Astrocyte (in vitro differentiated cells and primary cell): ENCODE data around the gene DOCK6. TPM values are rescaled to one million over a fixed set of nuclear protein-coding genes. Genes with fewer than 3 reads are reported as not detected.

ENCODE experiments used
- DNase-seq: peaks from one replicate; pipeline ENCODE4 v3.0.0-alpha.2; 2010; ENCODE audit warnings: low read depth
- FAIRE-seq: peaks from 2 replicates; lab custom pipeline; 2011; peaks lifted over from hg19 to GRCh38; lab: Jason Lieb, UNC
- H2AFZ ChIP-seq: 2 replicates; pipeline ENCODE4 v1.6.0; 2012; ENCODE audit warnings: low read depth, low read length, inconsistent platforms
- H3K27ac ChIP-seq: 2 replicates; pipeline ENCODE4 v1.5.1; 2011; ENCODE audit warnings: low read depth, low read length, inconsistent platforms
- H3K27me3 ChIP-seq: 2 replicates; pipeline ENCODE4 v1.6.0; 2011; ENCODE audit warnings: low read length, inconsistent platforms; ENCODE audit not compliant: insufficient read depth
- H3K36me3 ChIP-seq: 2 replicates; pipeline ENCODE4 v1.5.1; 2011; ENCODE audit warnings: low read length, inconsistent platforms; ENCODE audit not compliant: insufficient read depth
- H3K4me1 ChIP-seq: 2 replicates; pipeline ENCODE4 v1.5.1; 2011; ENCODE audit warnings: low read length, inconsistent platforms; ENCODE audit not compliant: insufficient read depth
- H3K4me2 ChIP-seq: 2 replicates; pipeline ENCODE4 v1.6.0; 2012; ENCODE audit warnings: low read length, inconsistent platforms
- H3K4me3 ChIP-seq: 2 replicates; pipeline ENCODE4 v1.5.1; 2011; ENCODE audit warnings: low read depth, mild to moderate bottlenecking, low read length, inconsistent platforms; ENCODE audit not compliant: insufficient read depth
- H3K79me2 ChIP-seq: 2 replicates; pipeline ENCODE4 v1.6.0; 2012; ENCODE audit warnings: mild to moderate bottlenecking, low read length, inconsistent platforms; ENCODE audit not compliant: insufficient read depth
- H3K9ac ChIP-seq: 2 replicates; pipeline ENCODE4 v1.6.0; 2012; ENCODE audit warnings: mild to moderate bottlenecking, low read length, inconsistent platforms
- H3K9me3 ChIP-seq: 2 replicates; pipeline ENCODE4 v1.5.1; 2012; ENCODE audit warnings: low read depth, mild to moderate bottlenecking, low read length, inconsistent platforms; ENCODE audit not compliant: insufficient read depth
- H4K20me1 ChIP-seq: 2 replicates; pipeline ENCODE4 v1.6.0; 2012; ENCODE audit warnings: low read length, inconsistent platforms; ENCODE audit not compliant: insufficient read depth
- H3K27ac Mint-ChIP-seq: one replicate; pipeline ENCODE4 v1.8.0; 2021; ENCODE audit warnings: mild to moderate bottlenecking, mixed read lengths; ENCODE audit not compliant: unreplicated experiment
- H3K27me3 Mint-ChIP-seq: one replicate; pipeline ENCODE4 v1.8.0; 2021; ENCODE audit warnings: low read depth, mixed read lengths; ENCODE audit not compliant: unreplicated experiment
- H3K36me3 Mint-ChIP-seq: one replicate; pipeline ENCODE4 v1.8.0; 2021; ENCODE audit warnings: low read depth, mixed read lengths; ENCODE audit not compliant: unreplicated experiment
- H3K4me1 Mint-ChIP-seq: one replicate; pipeline ENCODE4 v1.8.0; 2021; ENCODE audit warnings: low read depth, mixed read lengths; ENCODE audit not compliant: unreplicated experiment
- H3K4me3 Mint-ChIP-seq: one replicate; pipeline ENCODE4 v1.8.0; 2021; ENCODE audit warnings: mild to moderate bottlenecking, moderate library complexity, mixed read lengths; ENCODE audit not compliant: unreplicated experiment
- H3K9me3 Mint-ChIP-seq: one replicate; pipeline ENCODE4 v1.8.0; 2021; ENCODE audit warnings: mild to moderate bottlenecking, mixed read lengths; ENCODE audit not compliant: unreplicated experiment
- EZH2 ChIP-seq: IDR thresholded peaks from 2 replicates; pipeline ENCODE4 v1.6.1; 2012; ENCODE audit warnings: mild to moderate bottlenecking, low read length, inconsistent platforms; ENCODE audit not compliant: insufficient read depth
- total RNA-seq: library from RNA; stranded (reverse); gene quantifications from 2 replicates; pipeline ENCODE4 v1.2.1, GENCODE V29; 2021
- TF ChIP-seq, protein P1 (sequence below): IDR thresholded peaks from 2 replicates; pipeline ENCODE4 v1.5.1; 2011; ENCODE audit warnings: low read depth, mild to moderate bottlenecking, inconsistent platforms, low read length, moderate library complexity; ENCODE audit not compliant: insufficient read depth

DOCK6 gene
- total RNA-seq, 1 donor from 2014 or later = 38.3 TPM

DNA sequence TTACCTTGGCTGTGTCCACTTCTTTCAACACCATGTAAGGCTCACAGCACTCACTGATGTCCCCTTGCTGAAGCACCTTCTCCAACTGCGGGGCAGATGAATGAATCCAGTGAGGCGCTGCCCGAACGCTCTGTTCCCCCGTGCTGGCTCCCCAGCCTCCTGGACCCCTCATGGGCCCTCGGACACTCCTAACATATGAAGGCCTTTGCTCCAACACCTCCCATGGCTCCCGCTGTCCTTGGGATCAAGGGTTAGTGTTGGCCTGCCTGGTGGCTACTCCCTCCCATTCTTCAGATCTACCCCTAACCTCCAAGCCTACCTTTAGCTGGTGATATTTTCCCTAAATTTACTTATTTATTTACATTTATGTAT lies 18.5 kb downstream of the DOCK6 start:
- Mint-ChIP-seq H3K27me3 (no peaks in the 10 kb centered on the region), H3K27ac (no peak overlapping the region), H3K9me3 (no peaks in the 10 kb centered on the region), H3K36me3 (peaks cover 32% of the 10 kb centered on the region), H3K4me3 (no peak overlapping the region), H3K4me1 (no peaks in the 10 kb centered on the region)
- no peak overlapping the region for H3K4me3 ChIP-seq
- no peaks in the 10 kb centered on the region for H3K79me2 ChIP-seq
- H3K36me3 ChIP-seq = peaks cover 3% of the 10 kb centered on the region
- H3K9ac ChIP-seq = no peak overlapping the region
- H4K20me1 ChIP-seq = no peaks in the 10 kb centered on the region
- peak overlapping the region; percentile 74 for H3K4me2 ChIP-seq
- FAIRE-seq = no peak
- H3K27me3 ChIP-seq = no peaks in the 10 kb centered on the region
- peaks cover 4% of the 10 kb centered on the region for H3K4me1 ChIP-seq
- H2AFZ ChIP-seq = peak overlapping the region; percentile 73
- no peak for TF ChIP-seq EZH2
- H3K9me3 ChIP-seq = no peaks in the 10 kb centered on the region
- H3K27ac ChIP-seq = no peak overlapping the region
- DNase-seq = no peak

DNA sequence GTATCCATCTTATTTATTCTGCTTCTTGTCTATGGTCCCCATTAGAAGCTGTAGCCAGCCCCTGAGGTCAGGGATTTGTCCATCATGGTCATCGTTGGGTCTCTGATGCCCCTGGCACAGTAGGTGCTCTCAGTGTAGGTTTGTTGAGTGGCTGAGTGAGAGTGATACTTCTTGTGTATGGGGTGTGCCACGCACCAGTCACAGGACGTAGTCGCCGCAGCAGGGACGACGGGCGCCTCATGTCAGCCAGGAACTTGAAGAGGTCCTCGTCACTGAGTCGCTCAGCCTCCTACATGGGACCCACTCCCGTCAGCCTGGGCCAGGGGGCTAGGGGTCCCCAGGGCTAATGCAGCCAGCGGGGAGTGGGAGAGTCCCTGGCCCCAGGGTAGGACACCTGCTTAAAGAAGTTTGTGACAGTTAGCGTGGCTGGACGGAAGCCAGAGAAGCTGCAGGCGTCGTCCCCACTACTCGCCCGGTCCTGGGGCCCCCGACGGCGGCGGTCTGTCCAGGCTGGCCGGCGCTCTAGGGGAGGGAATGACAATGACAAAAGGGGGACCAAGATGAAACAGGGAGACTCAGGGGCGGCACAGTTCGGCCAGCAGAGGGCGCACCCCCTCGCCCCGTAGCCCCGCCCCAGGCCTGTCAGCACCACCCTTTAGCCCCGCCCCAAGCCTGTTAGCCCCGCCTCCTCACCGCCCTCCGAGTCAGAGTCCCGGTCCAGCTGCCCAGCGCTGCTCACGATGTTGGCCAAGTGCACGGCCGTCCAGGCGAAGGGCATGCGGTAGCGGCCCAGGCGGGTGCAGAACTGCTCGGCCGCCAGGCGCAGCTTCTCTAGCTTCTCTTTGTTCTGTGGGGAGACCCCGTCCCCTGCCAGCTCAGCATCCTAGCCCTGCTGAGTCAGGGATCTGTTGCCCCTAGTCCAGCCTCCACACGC lies 19.2 kb downstream of the DOCK6 start:
- no peak overlapping the region for H3K4me3 Mint-ChIP-seq
- Histone ChIP-seq H2AFZ (peak overlapping the region; percentile 73), H3K4me3 (no peak overlapping the region), H3K9ac (no peak overlapping the region), H4K20me1 (no peaks in the 10 kb centered on the region), H3K36me3 (peaks cover 3% of the 10 kb centered on the region), H3K27me3 (no peaks in the 10 kb centered on the region), H3K4me1 (peaks cover 4% of the 10 kb centered on the region), H3K27ac (no peak overlapping the region), H3K9me3 (no peaks in the 10 kb centered on the region), H3K4me2 (peak overlapping the region; percentile 74), H3K79me2 (no peaks in the 10 kb centered on the region)
- no peak overlapping the region for H3K27ac Mint-ChIP-seq
- TF ChIP-seq, protein P1, sequence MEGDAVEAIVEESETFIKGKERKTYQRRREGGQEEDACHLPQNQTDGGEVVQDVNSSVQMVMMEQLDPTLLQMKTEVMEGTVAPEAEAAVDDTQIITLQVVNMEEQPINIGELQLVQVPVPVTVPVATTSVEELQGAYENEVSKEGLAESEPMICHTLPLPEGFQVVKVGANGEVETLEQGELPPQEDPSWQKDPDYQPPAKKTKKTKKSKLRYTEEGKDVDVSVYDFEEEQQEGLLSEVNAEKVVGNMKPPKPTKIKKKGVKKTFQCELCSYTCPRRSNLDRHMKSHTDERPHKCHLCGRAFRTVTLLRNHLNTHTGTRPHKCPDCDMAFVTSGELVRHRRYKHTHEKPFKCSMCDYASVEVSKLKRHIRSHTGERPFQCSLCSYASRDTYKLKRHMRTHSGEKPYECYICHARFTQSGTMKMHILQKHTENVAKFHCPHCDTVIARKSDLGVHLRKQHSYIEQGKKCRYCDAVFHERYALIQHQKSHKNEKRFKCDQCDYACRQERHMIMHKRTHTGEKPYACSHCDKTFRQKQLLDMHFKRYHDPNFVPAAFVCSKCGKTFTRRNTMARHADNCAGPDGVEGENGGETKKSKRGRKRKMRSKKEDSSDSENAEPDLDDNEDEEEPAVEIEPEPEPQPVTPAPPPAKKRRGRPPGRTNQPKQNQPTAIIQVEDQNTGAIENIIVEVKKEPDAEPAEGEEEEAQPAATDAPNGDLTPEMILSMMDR = peak; percentile 23
- TF ChIP-seq EZH2 = no peak
- DNase-seq (peak; percentile 41), FAIRE-seq (no peak)
- H3K36me3 Mint-ChIP-seq = peaks cover 31% of the 10 kb centered on the region
- no peaks in the 10 kb centered on the region for H3K4me1 Mint-ChIP-seq
- no peaks in the 10 kb centered on the region for H3K9me3 Mint-ChIP-seq
- no peaks in the 10 kb centered on the region for H3K27me3 Mint-ChIP-seq

DNA sequence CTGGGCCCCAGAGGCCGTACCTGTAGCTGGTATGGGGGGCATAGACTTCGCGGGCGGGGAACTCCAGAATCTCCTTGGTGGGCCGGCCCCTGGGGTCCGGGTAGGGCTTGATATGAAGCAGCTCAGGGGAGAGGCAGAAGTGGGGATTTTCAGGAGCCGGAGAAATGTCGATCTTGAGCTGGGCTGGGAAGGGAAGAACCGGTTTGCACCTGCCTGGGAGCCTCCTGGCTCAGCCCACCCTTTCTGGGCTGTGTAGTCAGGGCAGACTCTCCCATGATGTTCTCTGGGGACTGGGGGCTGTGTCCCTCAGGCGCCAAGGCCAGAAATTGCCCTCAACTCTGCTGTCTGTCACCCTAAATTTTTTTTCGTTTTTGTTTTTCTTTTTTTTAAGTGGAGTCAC lies 20.3 kb downstream of the DOCK6 start:
- Mint-ChIP-seq H3K4me1 (no peaks in the 10 kb centered on the region), H3K9me3 (no peaks in the 10 kb centered on the region), H3K4me3 (no peak overlapping the region), H3K27me3 (no peaks in the 10 kb centered on the region), H3K36me3 (peaks cover 30% of the 10 kb centered on the region), H3K27ac (peak overlapping the region; percentile 34)
- Histone ChIP-seq H3K4me2 (no peak overlapping the region), H3K4me3 (no peak overlapping the region), H4K20me1 (no peaks in the 10 kb centered on the region), H2AFZ (no peak overlapping the region), H3K9ac (no peak overlapping the region), H3K9me3 (no peaks in the 10 kb centered on the region), H3K79me2 (no peaks in the 10 kb centered on the region), H3K4me1 (peaks cover 4% of the 10 kb centered on the region), H3K27ac (no peak overlapping the region), H3K27me3 (no peaks in the 10 kb centered on the region), H3K36me3 (no peaks in the 10 kb centered on the region)
- DNase-seq (no peak), FAIRE-seq (no peak)
- TF ChIP-seq, protein P1 = no peak
- TF ChIP-seq EZH2 = no peak
